GM12801 (cell line): ENCODE data around the gene UGT3A2.

ENCODE experiments used
- CTCF ChIP-seq: IDR thresholded peaks from one replicate; pipeline ENCODE4 v1.5.1; 2011; ENCODE audit warnings: control low read depth; ENCODE audit not compliant: insufficient read length; ENCODE audit errors: extremely low read depth

Gene UGT3A2

DNA sequence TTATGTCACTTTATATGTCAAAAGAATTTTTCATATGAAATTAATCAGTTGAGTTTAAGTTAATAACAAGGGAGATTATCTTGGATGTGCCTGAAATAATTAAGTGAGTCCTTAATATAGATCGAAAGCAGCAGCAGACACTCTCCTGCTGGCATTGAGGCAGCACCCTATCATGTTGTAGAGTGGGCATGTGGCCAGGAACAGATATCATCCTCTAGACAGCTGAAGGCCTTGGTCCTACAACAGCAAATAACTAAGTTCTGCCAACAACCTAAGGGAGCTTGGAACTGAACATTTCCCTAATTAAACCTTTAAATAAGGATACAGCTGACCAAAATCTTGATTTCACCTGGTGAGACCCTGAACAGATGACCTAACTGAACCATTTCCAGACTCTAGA is 49.7 kb downstream of the UGT3A2 start:
- TF ChIP-seq CTCF: no peak

GRCh38 chr5:36013182-36013581 is 53.5 kb downstream of the UGT3A2 start:
- TF ChIP-seq CTCF: no peak

GRCh38 chr5:36009698-36010097 is 57.0 kb downstream of the UGT3A2 start:
- TF ChIP-seq CTCF: no peak

DNA sequence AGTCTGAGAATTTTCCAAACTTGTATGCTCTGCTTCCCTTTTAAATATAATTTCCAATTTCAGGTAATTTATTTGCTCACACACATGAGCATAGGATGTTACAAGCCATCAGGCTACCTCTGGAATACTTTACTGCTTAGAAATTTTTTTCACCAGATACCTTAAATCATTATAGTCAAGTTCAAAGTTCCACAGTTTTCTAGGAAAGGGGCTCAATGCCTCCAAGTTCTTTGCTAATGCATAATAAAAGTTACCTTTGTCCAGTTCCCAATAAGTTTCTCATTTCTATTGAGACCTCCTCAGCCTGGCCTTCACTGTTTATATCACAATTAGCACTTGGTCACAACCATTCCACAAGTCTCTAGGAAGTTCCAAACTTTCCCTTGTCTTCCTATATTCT is 59.3 kb downstream of the UGT3A2 start:
- TF ChIP-seq CTCF: no peak

DNA sequence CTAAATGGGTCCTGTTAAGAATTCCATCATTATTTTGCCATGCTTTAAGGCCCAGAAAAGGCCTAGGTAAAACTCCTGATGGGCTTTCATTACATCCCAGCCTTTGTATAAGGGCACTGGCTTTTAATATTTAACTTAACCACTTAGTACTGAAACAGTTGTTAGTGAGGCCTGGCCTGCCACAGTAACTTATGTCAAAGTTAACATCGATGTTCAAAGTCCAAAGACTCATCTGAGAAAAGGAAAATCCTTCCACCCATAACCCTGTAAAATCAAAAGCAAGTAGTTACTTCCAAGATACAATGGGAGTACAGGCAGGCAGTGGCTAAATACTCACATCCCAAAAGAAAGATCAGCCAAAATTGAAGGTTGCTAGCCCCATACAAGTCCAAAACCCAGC is 60.5 kb downstream of the UGT3A2 start:
- TF ChIP-seq CTCF: no peak

DNA sequence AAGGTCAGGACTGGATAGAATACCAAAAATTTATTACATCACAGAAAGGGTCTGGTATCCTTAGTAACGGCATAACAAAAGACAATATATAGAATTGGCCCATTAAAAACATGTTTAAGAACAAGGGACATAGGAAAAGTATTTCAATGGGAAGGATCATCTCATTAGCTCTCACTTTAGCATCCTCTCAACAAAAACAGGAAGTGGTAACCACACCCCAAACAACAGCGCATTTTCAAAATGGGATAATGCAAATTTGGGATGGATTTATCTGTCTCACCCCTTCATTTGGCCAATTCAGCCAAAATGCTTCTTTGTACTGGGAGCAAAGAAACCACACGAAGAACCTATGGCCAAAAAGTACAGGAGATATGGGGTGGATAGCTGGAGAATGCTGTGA is 65.7 kb downstream of the UGT3A2 start:
- no peak for TF ChIP-seq CTCF

GRCh38 chr5:35999547-35999946 is 67.1 kb downstream of the UGT3A2 start:
- no peak for TF ChIP-seq CTCF

- TF ChIP-seq CTCF: no peak
Observed at GRCh38 chr5:35996076-35996475, 70.6 kb downstream of the UGT3A2 start.
